T-helper 2 cell (primary cell): ENCODE data around the gene KRT73.
"Not testable (repeated sequence)": the region's sequence is repeated elsewhere in the genome, so short reads cannot be mapped to it uniquely, and the experiment has no call there.

Experiments
- DNase-seq, 5 experiments: peaks; one replicate each; pipeline versions ENCODE4 v3.0.0 to v3.0.0-alpha.2; 2012 to 2022

KRT73 gene

GRCh38 chr12:52600071-52600470, 18.3 kb downstream of the KRT73 start:
- DNase-seq: no peak

GRCh38 chr12:52598966-52599365, 19.4 kb downstream of the KRT73 start:
- no peak for DNase-seq

DNA sequence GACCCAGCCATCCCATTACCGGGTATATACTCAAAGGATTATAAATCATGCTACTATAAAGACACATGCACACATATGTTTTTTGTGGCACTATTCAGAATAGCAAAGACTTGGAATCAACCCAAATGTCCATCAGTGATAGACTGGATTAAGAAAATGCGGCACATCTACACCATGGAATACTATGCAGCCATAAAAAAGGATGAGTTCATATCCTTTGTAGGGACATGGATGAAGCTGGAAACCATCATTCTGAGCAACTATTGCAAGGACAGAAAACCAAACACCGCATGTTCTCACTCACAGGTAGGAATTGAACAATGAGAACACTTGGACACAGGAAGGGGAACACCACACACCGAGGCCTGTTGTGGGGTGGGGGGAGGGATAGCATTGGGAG, 24.1 kb downstream of the KRT73 start:
- DNase-seq: not testable (repeated sequence)

GRCh38 chr12:52591521-52591920, 26.8 kb downstream of the KRT73 start:
- no peak for DNase-seq

DNA sequence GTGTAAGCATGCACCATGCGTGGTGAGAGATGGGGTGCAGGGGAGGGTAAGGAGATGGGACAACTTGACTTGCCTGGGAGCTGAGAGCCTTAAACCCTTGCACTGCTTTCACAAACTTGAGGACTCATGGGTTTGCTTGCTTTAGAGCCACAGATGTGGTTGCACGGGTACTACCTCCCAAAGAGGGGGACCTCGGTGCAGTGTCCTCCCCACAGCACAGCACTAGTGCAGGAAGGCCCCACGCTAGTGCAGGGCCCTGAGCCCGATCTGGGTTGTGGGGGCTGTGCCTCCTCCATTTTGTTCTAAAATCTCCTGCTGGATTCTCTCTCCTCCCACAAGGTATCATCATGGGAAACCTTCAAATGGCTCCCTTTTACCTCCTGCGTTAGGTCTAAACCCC, 28.3 kb downstream of the KRT73 start:
- no peak for DNase-seq

GRCh38 chr12:52587563-52587962, 30.8 kb downstream of the KRT73 start:
- no peak for DNase-seq

DNA sequence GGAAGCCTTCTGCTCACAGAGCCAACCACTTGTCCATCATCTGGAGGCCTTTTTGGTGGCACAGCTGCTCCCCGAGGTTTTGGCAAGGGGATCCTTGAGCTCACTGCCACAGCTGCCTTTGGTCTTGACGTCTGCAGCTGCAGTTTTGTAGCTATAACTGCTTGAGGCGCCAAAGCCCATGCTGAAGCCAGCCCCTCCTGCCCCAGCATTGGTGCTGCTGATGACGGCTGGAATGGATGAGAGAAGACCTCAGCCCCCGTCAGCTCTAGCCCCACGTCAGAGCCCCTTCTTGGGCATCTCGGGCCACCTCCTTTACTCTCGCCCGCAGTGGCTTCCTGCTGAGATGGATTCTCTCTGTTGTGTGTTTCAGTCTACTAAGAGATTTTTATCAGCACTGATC, 32.4 kb downstream of the KRT73 start:
- DNase-seq: peak in 4 of 5 experiments; percentile 9 to 88 (median 70)

- no peak for DNase-seq
Measured at GRCh38 chr12:52585066-52585465, 33.3 kb downstream of the KRT73 start.

GRCh38 chr12:52584156-52584682, 34.1 kb downstream of the KRT73 start:
- DNase-seq: no peak

DNA sequence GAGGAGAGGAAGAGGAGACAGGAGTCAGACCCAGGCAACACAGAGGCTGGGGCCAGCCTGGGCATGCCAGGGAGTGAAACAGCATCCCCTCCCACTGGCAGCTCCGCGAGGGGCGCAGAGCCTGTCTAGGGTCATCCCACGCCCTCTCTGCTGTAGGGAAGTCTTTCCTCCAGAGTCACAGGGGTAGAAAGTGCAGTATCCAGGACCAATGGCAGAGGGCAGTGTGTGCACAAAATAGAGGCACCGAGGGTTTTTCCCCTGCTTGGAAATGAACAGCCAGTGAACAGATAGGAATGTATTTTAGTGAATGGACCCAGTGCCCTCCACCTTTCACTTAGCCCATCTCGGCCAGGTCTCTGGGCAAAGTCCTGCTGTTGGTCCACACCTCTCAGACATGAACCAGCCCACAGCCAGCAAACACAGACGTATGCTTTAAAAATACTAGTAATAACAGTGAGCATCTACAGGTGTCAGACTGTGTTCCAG, 35.3 kb downstream of the KRT73 start:
- DNase-seq: peak in 4 of 5 experiments; percentile 32 to 57 (median 44)

GRCh38 chr12:52582486-52582885, 35.9 kb downstream of the KRT73 start:
- no peak for DNase-seq

DNA sequence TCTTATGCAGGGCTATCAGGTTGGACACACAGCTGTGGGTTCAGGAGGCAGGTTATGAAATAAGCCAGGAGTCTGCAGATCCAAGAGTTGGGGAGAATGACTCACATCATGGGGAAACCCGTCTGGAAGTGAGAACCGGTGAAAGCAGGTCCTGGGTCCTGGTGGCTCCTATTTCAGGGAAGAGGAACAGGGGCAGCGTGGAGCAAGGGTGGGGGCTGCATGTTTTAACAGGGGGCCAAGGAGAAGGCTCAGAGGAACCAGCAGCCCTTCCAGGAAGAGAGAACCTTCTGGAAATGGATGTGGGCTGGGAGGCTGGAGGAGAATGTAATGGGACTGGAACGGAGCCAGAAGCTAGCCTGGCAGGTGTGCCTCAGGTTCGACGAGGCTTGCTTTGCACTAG, 36.9 kb downstream of the KRT73 start:
- no peak for DNase-seq

GRCh38 chr12:52581066-52581465, 37.3 kb downstream of the KRT73 start:
- no peak for DNase-seq

DNA sequence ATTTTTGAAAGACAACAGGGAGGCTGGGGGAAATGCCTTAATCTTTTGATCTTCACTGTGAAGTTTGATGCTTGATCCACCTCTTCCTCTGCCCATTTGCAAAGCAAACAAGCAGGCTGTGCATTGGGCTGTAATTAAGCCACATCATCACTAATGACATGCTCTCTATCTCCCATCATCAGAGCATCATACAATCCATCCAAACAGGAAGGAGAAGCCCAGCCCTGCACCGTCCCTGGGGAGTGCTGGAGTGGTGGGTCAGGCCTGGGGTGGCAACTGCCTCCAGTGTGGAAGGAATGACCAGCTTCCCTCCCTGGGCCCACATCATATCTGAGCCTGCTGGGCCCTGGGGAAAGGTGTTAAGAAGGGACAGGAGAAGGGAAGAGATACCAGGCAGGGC, 37.9 kb downstream of the KRT73 start:
- DNase-seq: no peak

DNA sequence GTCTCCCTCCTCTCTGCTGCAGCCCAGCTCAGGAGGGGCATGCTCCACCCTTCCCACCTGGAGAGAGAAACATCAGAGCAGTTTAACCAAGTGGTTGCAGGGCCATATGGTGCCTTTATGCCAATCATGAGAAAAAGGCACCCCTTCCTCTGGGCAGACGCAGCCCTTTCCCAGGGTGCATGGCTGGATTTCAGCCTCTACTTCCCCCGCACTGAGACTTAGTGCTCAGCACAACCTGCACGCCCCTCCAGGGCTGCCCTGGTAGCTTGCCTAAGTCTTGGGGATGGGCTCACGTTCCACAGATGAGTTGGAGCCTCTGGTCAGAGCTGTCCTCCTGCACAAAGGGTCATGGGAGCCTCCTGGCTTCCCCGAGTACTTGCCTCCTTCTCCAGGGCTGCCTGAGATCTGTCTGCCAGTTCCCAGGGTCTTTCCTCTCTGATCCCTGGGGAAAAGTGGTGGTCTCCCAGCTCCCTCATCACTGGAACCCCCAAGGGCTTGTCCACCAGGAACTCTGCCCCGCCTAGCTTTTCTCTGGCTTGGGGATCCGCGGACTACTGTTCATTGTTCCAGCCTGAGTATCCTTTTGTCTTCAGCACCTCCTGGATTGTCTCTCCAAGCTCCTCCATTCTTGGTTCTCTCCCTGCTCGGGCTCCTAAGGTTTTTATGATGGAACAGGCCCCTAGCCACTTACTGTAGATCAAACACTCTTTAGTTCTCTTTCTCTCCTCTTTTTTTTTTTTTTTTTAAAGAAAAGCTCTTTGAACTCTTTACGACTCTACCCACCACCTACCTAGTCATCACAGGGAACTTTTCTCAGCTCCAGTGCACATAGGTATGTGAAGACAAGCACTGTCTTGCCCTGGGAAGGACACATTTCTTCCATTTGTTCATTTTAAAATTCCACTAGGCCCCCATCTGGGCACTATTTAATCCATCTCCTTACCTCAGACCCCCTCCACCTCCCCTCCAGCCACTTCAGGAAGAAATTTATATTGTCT, 38.6 kb downstream of the KRT73 start:
- no peak for DNase-seq

- no peak for DNase-seq
Measured at GRCh38 chr12:52578469-52578868, 39.9 kb downstream of the KRT73 start.

DNA sequence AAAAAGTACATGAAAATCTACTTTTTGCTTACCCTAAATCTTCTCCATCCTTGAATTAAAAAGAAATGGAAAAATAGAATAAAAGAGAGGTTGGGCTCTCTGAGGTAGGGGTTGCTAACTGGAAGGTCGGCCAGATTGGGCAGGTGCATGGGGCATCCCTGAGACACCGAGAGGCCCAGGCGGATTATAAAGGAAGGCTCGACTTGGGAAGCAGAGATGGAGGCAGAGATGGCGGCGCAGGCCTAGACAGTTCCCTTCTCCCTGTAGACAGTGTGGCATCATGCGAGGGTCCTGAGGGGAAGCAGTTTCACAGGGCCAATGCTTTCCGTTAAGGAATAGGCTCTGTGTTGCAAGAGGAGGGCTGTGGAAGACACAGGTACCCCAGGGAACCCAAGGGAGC, 41.0 kb downstream of the KRT73 start:
- DNase-seq: no peak

DNA sequence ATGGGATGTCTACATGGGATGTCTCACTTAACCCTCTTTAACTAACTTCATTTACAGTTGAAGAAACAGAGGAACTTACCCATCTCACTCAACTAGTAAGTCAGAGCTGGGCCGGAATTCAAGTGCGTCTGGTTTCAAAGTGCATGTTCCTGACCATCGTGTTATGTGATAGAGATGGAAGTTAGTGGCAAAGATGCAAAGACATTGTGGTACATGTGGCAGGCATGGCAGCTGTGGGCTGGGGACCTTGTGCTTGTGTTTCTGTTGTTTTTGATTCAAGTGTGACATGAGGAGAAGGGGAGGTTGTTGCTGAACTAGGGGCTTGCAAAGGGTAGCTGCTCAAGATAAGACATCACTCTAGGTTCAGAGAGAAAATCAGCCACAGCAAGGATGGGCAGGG, 42.4 kb downstream of the KRT73 start:
- no peak for DNase-seq

GRCh38 chr12:52575256-52575655, 43.1 kb downstream of the KRT73 start:
- no peak for DNase-seq

DNA sequence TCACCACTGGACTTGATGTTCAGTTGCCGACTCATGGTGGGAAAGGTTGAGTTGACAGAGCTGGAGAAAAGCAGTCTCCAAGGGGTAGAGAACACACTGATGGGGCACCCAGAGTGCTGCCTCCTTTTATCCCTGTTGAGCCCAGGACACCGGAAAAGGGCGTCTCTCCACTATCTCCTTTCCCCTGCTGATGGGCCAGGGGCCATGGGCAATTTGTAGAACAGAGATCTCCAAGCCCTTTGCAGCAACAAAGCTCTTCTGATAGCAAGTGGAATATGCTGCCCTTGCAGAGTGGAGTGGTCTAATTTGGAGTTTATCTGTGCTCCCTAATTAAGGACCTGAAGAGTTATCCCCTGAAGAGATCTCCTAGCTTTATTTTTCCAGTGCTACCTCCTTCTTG, 44.6 kb downstream of the KRT73 start, which contains the start of gene KRT74:
Gene KRT74, minus strand, starts transcription at position 101 of the 400 bp plus-strand sequence. Its CDS starts 66 bp downstream, at position 35.
- no peak for DNase-seq

DNA sequence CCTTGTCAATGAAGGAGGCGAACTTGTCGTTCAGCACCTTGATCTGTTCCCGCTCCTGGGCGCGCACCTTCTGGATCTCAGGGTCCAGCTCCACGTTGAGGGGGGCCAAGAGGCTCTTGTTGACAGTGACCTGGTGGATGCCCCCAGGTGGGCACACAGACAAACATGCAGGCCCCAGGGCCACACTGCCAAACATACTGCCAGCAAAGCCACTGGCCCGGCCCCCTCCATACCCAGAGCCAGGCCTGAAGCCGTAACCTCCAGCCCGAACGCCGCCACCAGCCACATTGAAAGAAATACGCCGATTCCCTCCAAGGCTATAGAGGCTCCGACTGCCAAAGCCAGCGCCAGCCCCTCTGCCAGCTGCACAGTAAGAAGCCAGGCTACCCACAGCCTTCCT, 45.1 kb downstream of the KRT73 start:
- DNase-seq: no peak

DNA sequence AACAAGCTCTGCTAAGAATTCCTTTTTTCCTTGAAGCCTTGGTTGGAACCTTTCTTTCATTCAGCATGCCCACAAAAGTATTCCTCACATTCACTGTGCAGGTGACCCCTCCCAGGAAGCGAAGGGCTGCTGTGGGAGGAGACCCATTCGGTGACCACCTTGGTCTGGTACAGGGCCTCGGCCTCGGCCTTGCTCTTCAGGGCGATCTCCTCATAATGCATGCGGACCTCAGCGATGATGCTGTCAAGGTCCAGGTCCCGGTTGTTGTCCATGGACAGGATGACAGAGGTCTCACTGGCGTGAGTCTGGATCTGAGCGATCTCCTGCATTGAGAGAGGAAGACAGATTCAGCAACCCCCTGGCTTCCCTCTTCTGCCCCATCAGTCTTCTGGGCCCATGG, 47.8 kb downstream of the KRT73 start:
- no peak for DNase-seq

DNA sequence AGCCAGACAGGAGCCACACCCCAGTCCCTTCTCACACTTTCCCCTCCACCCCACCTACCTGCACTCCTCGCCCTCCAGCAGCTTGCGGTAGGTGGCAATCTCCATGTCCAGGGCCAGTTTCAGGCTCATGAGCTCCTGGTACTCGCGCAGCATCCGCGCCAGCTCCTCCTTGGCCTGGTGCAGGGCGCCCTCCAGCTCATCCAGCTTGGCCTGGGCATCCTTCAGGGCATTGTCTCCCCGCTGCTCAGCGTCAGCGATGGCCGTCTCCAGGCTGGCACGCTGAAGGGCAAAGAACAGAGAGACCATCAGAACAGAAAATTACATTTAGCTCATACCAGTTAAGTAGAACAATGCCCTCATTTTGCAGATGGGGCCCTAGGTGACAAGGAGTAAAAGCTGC, 50.2 kb downstream of the KRT73 start:
- DNase-seq: no peak

GRCh38 chr12:52566847-52567291, 51.5 kb downstream of the KRT73 start:
- DNase-seq: peak in 1 of 5 experiments; percentile 82
